GM21529 (cell line): Measurements from ENCODE around the gene ENTPD7.
"Not testable (repeated sequence)": the region's sequence is repeated elsewhere in the genome, so short reads cannot be mapped to it uniquely, and the experiment has no call there.

Experiments used
- ATAC-seq: cut with Tn5 transposase; IDR thresholded peaks from one replicate; pipeline ENCODE4 v1.9.1; 2021; ENCODE audit not compliant: unreplicated experiment

ENTPD7 gene, protein sequence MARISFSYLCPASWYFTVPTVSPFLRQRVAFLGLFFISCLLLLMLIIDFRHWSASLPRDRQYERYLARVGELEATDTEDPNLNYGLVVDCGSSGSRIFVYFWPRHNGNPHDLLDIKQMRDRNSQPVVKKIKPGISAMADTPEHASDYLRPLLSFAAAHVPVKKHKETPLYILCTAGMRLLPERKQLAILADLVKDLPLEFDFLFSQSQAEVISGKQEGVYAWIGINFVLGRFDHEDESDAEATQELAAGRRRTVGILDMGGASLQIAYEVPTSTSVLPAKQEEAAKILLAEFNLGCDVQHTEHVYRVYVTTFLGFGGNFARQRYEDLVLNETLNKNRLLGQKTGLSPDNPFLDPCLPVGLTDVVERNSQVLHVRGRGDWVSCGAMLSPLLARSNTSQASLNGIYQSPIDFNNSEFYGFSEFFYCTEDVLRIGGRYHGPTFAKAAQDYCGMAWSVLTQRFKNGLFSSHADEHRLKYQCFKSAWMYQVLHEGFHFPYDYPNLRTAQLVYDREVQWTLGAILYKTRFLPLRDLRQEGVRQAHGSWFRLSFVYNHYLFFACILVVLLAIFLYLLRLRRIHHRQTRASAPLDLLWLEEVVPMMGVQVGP

DNA sequence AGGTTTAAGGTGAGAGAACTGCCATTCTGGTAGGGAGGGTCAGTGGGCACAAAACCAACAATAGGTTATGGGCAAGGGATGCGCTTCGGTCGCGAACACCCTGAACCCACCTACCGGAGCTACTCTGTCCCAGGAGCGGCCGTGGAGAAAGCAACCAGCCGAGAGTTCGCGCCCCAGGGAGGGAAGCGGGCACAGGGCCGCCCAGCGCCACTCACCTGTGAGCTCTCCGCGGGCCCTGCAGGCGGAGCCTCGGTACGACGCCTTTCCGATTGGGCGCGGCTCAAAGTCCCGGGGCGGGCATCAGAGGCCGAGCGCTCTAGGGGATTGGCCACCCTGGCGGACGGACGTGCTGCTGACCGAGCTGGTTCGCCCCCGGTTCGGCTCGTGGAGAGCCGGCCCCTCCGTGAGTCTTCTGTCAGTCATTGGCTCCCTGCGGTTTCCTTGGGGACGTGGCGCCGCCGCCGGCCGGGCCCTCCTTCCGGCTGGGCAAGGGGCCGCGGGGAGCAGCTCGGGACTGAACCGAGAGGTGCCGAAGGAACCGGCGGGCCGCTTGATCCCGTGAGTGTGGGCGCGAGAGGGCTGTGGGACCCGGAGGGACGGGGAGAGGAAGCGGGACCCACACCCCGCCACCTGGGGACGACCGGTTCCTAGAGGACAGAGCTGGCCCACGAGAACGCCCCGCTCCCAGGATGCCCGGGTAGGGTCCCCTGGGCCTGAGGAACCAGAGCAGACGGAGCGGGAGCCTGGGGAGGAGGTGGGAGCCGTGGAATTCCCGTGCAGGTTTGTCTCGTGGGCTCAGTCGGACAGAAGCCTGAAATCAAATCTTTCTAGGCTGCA is at the start of gene ENTPD7:
Gene ENTPD7 (plus strand): TSS at position 479 of the 837 bp plus-strand sequence. CDS start 448 bp downstream, outside the sequence.
- ATAC-seq: peak; percentile 99

DNA sequence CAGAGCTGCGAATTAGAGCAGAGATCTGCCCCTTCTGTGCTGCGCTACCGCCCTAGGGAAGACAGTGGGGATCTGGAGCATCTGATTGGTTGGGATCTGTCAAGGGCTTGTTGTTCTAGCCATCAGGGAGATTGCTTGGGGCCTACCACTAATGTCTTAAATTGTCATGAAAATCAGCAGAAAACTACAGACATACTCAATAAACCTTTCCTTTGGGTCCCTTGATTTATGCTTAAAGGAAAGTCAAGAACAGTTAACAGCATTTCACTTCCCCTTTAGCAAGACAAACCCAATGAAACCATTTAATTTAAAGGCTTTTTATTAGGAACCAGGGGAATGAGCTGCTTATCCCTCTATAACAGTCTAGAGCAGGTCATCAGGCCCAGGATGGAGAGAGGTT is 49.1 kb upstream of the ENTPD7 start:
- ATAC-seq: no peak

DNA sequence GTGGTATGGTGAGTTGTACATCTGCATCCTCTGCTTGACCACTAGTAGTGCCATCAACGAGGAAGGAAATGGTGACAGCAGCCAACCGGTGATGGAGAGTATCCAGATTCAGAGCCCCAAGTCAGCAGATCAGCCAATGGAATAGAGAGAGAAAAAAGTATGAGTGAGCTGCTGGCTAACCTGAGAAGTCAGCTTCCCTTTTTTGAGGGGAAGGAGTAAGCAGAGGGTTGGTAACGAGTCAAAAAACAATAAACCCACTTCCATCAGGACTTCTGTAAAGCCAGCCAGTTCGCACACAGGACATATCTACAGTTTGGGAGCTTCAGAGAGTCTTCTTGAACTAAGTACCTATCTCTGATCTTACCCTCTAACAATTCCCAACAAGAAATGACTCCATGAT is 48.0 kb upstream of the ENTPD7 start:
- ATAC-seq: no peak

DNA sequence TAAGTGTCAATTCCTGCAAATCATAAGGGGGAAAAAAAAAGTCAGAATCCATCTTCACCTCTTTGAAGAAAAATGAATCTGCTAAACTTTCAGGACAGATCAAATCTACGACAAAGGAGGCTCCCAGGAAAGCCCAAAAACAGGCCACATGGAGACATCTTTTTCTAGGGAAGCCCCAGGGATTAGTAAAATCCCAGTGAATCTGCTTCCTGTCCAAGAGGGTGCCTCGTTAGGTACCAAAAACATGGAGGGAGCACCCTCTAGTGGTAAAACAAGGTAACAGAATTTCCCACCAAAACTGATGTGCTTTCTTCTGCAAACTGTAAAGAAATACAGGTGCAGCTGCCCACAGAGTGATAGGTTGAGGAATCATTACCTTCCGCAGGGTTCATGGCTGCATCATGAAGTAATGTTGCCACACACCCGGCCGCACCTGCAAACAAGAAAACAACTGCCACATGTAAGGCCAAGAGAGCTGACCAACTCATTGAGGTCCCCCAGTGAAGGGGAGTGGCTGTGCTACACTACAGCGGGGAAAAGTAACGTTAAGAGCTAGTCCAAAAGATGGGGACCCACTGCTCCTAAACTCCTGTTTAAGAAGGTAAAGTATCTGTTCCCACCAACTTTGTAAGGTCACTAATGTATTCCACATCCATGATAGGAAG is 47.0 kb upstream of the ENTPD7 start:
- peak; percentile 52 for ATAC-seq

DNA sequence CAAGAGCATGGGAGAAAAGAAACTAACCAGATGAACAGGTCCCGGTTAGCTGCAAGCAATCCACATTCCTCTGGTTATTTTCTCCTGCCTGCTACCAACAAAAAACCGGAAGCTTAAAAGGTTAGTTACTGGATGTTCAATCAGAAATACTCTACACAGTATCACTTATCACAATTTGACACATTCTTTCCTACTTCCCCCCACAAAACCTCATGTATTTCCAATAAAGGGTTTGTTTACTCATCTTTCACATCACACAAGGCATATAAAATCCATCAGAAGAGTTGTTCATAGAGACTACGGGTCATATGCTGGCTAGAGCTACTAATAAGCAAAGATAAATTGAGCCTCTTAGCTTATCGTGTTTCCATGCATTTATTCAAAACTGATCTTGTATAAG is 43.9 kb upstream of the ENTPD7 start:
- no peak for ATAC-seq

DNA sequence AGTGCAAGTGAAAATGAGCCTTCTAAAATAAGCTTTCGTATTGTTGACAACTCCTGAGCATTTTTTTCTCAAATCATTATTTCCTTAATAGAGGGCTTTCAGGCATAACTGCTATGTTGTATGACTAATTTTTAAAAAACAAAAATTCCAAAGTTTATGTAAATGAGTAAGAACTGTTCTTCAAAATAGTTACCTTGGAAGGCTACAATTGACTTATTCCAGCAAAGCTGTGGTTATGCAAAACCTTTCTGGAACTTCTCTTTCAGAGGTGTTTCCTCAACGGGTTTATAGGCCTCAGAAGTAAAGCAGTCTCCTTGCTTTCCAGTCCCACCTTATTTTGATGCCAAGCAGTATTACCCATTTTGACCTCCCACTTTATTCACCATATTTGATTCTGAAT is 41.6 kb upstream of the ENTPD7 start:
- no peak for ATAC-seq

DNA sequence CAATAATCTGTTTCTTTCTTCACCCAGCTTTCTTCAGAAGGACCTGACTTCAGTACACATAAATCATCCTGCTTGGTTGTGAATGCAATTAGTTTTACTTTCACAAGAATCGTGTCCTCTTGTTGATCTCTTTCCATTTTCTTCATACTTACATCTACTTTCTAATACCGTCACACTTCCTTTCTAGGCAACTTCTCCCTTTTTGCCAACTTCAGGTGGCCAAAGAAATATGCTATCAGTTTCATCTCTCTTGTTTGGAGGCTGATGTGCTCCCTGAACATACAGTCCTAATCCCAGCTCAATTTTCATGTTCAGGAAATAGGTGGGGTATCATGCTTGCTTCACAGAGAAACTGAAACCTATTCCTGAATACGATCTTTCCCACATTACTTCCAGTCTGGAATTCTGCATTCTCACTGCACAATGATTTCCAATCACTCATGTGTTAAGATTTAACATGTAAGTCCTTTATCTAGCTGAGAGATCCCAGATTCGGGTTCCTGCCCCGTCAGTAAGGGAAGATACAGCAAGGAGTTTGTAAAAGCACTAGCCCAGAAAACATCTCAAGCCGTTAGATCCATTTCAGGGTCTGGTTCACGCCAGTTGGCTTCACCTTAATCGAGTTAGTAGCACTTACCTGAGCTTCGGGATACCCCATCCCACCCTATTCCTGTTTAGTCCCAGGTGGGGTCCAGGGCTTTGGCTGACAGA is 40.1 kb upstream of the ENTPD7 start:
- ATAC-seq: no peak

DNA sequence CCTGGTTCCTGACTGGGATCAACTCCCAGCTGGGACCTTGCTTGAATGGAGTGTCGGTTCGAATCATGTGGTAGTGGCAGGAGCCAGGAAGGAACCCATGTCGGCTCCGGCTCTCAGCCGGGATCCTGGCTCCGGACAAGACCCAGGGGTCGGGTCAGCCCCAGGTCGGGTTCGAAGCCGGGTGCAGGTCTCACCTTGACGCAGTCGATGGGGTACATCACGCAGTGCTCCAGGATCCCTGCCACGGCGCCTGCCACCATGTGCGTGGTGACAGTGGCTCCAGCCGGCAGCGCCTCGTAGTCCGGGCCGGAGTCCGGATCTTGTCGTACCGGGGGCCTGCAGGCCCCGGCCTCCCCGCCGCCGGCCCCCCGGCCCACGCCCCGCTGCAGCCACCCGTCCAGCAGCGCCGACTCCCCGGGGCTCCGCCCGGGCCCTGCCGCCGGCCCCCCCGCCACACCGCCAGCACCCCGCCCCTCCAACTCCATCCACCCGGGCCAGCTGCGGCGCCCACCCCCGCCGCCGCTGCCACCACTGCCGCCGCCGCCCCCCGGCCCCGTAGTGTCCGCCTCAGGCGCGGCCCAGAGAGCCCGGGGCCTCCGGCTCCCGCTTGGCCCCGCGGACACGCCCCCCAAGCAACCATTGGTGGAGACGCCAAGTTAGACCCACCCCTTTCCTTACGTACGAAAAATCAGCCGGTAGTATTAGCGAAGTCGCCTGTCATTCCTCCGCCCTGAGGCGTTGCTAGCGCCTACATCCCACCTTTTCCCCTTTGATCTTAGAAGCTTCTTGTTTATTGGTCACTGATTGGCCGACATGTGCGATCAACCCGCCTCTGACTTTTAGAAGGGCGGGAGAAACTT is 39.2 kb upstream of the ENTPD7 start, which contains the start of gene SLC25A28:
Gene SLC25A28 (minus strand): TSS at position 589 of the 860 bp plus-strand sequence. CDS start 104 bp downstream, at position 485.
- ATAC-seq: peak; percentile 78

DNA sequence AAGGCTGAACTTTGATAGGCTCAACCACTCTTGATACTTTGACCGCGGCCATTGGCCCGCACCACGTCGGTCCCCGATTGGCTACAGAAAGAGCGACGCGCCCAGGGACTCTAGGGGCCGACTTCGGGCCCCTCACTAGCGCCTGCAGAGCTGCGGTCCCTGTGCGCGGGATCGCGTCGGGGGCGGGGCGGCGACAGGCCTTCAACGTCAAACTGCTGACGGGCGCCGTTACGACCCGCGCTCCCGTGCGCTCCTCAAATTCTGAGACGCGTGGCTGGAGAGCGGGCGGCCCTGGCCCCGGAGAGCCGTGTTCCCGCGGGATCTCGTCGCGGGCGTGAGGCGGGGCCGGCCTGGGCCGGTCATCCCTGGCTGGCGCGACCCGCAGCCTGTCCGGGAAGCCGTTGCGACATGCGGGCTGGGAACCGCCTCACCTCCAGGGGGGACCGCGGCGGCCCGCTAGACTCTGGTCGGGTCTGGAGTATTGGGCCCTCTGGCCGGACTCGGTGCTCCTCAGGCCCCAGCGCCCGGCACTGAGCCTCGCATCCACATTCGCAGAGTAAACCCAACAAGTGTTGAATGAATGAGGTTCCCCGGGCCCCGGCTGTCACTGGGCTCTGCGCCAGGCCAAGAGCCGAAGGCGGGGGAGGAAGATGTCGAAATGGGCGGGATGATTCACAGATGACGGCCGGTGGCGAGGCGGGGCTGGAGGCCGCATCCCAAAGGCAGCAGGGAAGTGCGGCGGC is 38.4 kb upstream of the ENTPD7 start:
- ATAC-seq: peak; percentile 82

DNA sequence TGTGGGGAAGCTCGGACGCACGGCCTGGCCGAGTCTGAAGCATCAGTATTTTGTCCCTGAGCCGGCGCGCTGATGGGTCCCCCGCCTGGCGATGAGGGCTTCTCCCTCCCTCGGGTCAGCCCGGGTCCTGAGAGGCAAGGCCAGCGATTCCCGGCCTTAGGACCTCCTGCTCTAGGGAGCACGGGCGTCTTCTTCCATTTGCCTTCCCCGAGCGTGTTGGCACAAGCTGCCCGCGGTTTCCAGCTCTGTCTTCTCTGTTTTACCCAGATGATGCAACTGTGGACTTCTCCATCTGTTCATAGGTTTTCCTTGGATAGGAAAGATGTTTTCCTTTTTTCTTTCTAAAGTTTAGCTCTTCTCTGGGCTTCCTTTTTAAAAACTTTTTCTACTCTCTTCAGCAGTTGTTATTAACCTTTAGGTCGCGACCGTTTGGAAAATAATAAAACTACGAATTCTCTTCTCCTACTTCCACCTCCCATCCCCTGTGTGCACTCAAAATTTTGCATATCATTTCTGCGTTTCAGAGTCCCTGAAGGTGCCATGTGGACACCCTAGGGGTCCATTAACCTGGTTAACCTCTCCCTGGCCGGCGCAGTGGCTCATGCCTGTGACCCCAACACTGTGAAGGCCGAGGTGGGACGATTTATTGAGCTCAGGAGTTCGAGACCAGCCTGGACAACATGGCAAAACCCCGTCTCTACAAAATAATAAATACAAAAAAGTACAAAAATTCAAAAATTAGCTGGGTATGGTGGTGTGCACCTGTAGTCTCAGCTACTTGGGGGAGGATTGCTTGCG is 37.7 kb upstream of the ENTPD7 start:
- no peak for ATAC-seq

DNA sequence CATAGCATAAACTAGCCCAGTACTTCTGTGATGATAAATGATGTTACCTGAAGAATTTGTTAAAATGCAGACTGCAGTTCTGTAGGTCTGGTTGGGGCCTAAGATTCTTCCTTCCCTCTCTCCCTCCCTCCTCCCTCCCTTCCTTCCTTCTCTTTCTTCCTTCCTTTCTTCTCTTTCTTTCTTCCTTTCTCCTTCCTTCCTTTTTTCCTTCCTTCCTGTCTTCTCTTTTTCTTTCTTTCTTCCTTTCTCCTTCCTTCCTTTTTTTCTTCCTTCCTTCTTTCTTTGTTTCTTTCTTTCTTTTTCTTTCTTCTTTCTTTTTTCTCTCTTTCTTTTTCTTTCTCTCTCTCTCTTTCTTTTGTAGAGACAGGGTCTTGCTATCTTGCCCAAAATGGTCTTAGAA is 35.4 kb upstream of the ENTPD7 start:
- ATAC-seq: no peak

DNA sequence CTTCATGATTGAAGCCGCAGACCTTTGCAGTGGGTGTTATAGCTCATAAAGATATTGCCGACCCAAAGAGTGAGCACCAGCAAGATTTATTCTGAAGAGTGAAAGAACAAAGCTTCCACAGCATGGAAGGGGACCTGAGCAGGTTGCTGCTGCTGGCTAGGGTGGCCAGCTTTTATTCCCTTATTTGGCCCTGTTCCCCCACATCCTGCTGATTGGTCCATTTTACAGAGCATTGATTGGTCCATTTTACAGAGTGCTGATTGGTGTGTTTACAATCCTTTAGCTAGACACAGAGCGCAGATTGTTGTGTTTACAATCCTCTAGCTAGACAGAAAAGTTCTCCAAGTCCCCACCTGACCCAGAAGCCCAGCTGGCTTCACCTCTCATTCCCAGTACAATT is 34.2 kb upstream of the ENTPD7 start:
- not testable (repeated sequence) for ATAC-seq

DNA sequence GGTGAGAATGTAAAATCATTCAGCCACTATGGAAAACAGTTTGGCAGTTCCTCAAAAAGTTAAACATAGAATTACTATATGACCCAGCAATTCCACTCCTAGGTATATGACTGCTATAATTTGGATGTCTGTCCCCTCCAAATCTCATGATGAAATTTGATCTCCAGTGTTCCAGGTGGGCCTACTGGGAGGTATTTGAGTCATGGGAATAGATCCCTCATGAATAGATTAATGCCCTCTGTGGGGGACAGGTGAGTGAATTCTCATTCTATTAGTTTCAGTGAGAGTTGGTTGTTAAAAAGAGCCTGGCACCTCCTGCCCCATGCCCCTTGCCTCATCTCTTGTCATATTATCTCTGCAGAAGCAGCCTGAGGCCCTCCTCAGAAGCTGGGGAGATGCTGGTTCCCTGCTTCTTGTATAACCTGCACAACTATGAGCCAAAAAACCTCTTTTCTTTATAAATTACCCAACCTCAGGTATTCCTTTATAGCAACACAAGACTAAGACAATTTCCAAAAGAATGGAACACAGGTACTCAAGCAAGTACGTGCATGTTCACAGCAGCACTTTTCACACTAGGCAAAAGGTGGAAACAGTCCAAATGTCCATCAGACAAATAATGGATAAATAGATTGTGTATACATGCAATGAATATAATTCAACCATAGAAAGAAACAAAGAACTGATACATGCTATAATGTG is 30.2 kb upstream of the ENTPD7 start:
- no peak for ATAC-seq

DNA sequence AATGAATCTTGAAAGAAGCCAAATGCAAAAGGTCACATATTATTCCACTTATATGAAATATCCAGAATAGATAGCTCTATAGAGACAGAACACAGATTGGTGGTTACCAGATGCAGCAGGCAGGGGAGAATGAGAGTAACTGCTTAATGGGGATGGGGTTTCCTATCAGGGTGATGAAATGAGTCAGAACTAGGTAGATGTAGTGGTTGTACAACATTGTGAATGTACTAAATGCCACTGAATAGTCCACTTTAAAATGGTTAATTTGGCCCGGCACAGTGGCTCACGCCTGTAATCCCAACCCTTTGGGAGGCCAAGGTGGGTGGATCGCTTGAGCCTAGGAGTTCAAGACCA is 29.7 kb upstream of the ENTPD7 start:
- ATAC-seq: no peak

DNA sequence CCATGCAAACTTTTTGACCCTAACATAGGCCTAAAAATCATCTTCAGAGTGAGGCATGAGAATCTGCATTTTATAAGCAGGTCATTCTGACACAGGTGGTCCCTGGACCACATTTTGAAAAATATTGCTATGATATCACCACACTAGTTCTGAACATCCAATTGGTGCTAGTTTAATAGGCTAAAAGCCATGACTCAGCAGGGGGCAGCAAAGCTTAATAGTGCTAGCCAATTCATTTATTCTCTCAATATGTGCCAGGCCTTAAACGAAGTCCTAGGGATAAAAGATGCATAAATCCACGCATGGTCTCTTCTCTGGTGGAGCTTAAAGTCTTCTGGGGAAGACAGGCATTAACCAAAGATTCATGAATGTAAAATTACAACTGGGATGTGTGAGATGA is 28.9 kb upstream of the ENTPD7 start:
- ATAC-seq: no peak

DNA sequence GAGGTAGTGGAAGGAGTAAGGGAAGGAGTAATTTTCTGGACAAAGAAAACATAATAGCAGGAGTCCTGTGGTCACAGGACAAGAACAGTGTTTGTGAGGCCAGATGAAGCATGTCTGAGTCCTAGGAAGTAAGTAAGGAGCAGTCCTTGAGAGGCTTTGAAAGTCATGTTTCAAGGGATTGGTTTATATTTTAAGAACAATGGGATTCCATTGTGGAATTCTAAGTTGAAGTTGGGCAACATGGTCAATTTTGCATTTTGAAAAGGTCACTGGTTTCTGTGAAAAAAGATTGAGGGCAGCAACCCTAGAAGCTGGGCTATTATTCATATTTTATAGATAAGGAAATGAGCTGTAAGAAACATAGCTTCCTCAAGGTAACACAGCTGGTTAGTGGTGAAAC is 28.3 kb upstream of the ENTPD7 start:
- ATAC-seq: no peak

DNA sequence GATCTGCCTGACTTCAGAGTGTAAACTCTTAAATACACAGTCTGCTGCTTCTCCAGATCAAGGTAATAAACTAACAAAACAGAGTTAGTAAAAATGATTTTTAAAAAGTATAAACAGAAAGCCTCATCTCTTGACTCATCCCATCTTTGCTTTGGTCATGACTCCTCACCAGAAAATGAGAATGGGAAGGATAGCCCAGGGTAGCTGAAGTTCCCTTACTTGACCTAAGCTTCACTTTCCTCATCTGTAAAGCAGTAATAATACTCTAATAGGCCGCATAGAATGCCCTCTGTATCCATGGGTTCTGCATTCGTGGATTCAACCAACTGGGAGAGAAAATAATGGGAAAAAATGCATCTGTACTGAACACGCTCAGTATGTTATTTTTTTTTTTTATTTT is 27.8 kb upstream of the ENTPD7 start:
- ATAC-seq: no peak

DNA sequence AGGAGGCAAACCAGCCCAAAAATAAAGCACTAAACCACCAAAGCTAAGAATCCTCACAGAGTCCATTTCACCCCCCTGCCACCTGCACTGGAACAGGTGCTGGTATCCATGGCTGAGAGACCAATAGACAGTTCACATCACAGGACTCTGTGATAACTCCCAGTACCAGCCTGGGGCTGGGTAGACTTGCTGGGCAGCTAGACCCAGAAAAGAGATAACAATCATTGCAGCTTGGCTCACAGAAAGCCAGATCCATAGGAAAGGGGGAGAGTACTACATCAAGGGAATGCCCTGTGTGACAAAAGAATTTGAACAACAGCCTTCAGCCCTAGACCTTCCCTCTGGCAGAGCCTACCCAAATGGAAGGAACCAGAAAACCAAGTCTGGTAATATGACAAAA is 25.5 kb upstream of the ENTPD7 start:
- no peak for ATAC-seq
